DOHH2 (cell line): ENCODE results near the gene NPLOC4.

Source experiments
- CTCF ChIP-seq: fragments of 200-600 bp; sonication (generic); IDR thresholded peaks from one replicate; pipeline ENCODE4 v1.5.1; 2014; ENCODE audit warnings: antibody characterized with exemption, mild to moderate bottlenecking, low read depth, low read length; ENCODE audit not compliant: poor library complexity, severe bottlenecking
- EZH2phosphoT487 ChIP-seq: fragments of 200-600 bp; sonication (generic); IDR thresholded peaks from 2 replicates; pipeline ENCODE4 v1.6.1; 2017; ENCODE audit warnings: borderline replicate concordance, mild to moderate bottlenecking, antibody characterized with exemption, low read length, moderate library complexity, mixed read lengths

- TF ChIP-seq CTCF, result no peak
- no peak for TF ChIP-seq EZH2phosphoT487
Measured at GRCh38 chr17:81612172-81612970, 24.5 kb downstream of the NPLOC4 start.
